ENCODE results near the gene SLC44A1.

Gene SLC44A1

DNA sequence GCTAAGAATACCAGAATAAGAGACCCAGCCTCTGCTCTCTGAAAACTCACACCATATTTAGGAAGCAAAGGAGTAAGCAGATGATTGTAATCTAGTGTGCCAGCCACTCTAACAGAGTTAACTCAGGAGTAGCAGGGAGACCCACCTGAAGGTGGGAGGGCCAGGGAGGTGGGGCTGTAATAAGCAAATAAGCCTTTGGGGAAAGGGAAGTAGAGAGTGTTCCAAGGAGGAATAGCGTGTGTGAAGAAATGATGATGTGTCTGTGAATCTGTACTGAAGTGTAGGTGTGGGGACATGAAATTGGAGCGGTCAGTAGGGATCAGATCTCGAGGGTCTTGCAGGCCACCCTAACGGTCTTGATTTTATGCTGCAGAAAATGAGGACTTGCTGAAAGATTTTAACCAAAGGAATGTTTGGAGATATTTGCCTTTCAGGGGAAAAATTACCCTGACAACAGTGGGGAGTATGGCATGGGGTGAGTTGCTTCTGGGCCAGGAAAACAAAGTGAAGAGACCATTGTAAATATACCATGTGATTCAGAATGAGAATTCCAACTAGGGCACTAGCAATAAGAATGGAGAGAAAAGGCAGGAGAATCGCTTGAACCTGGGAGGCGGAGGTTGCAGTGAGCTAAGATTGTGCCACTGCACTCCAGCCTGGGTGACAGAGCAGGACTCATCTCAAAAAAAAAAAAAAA lies 159.2 kb downstream of the SLC44A1 start:
- no peak for DNase-seq

DNA sequence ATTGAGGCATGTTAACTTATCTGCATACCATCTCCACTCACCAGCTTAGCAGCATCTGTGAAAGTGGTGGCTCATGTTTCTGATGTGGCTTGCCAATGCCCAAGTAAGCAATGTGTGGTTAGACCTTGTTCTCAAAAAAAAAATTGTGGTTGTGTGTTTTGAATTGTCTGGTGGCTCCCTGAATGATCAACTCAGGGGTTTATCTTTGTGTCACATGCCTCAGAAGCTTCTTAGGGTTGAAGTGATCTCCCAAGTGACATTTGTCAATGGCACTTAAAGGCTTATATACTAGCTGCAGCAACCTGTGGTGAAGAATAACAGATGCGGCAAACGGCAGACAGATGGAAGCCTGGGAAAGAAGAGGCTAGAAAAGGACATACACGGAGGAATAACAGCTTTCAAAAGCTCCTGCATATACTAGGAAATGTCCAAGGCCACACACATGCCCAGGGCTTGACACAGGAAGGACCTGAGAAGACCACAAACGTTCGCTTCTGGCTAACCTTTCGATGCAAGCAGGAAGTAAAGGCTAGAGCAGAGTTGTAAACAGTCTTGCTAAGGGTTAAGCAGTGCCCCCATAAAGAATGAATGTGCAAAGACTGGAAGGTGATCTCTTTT lies 161.2 kb downstream of the SLC44A1 start:
- peak; percentile 66 to 75 for DNase-seq

DNA sequence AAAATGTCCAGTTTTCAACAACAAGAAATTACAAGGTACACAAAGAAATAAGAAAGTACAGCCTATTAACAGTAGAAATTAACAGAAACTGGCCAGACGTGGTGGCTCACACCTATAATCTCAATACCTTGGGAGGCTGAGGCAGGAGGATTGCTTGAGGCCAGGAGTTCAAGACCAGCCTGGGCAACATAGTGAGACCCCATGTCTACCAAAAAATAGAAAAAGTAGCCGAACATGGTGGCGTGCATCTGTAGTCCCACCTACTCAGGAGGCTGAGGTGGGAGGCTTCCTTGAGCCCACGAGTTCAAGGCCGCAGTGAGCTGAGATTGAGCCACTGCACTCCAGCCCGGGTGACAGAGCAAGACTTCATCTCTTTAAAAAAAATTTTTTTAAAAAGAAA lies 161.9 kb downstream of the SLC44A1 start:
- DNase-seq: no peak

GRCh38 chr9:105413525-105413924 lies 169.1 kb downstream of the SLC44A1 start:
- no peak for DNase-seq

GRCh38 chr9:105414947-105415661 lies 170.7 kb downstream of the SLC44A1 start:
- DNase-seq: peak; percentile 62 to 67

GRCh38 chr9:105415662-105415980 lies 171.2 kb downstream of the SLC44A1 start:
- DNase-seq: no peak

DNA sequence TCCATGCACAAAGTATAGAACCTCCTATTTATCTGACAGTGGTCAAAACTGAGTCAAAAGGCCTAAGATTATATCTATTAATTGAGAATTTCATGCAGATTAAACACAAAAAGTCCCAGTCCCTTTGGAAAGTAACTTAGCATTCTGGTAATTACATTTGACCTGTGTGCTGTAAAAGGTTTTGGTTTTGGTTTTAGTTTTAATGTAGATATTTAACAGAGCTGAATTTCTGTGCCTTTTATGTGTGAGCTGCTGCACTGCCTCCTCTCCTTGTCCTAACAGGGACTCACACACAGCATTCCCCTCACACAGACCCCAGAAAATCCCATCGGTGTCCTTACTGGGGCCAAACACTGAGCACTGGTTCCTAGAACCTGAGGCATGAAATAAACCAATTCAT lies 172.4 kb downstream of the SLC44A1 start:
- no peak for DNase-seq

DNA sequence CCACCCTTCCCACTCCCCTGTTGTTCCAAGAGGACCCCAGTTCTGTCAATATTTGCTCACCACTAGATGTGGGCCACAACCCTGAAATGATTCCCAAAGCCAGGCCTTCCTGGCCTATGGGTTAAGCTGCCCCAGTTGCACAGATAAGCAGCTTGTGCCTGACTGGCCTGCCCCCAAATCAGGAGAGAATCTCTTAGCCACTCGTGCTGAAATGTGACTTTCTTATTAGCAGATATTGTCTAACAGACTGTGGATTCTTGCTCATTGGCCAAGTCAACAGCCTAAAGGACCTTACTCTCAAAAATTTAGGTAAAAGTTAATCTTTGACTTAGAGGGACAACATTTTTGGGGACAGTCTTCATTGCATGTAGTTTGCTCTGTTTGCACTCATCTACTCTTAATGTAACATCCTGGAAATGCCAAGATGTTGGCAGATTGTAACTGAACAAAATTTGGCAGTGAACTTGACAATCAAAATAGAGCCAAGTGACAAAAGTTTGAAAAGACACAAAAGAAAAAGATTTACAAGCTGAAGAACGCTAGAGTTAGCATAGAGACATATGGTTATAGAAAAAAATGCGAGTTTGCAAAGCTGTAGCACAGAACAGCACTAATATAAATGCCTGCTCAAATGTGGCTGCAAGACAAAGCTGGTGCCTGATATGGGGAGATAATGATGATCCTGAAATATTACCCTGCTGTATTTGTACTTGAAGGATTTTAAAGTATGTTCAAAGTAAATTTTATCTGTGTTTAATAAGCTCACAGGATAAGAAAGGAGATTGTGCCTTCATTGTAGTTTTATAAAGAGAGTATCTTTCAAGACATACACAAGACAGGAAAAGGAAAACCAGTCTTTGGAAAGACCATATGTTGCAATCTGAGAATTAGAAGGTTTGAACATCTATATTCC lies 174.4 kb downstream of the SLC44A1 start:
- no peak for DNase-seq

DNA sequence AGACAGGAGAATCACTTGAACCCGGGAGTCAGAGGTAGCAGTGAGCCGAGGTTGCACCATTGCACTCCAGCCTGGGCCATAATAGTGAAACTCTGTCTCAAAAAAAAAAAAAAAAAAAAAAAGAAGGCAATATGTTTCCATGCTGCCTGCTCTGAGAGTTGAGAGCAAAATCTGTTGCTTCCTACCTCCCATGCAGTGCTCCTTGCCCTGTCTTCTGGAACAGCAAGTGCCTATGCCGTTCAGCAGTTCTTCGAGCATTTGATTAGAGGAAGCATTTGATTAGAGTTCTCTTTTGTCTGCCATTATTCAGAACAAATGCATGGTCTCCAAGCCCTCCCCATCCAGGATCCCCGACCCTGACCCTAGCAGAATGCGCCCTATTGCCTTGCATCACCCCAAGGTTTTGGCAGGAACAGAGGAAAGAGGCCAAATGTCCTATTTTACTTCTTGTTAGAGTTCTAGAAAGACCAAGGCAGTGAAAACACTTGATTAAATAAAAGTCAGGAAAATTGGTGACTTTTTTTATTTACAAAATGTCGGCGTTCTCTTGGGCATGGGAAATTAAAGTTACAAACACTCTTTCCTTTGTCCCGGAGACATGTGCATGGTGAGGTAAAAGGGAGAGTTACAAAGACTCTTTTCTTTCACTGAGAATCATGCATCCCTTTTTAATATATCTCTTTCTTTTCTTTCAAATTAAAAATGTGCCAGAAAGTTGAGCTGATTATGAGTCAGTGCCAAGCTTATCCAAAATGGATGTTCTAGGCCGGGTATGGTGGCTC lies 175.6 kb downstream of the SLC44A1 start:
- no peak for DNase-seq

DNA sequence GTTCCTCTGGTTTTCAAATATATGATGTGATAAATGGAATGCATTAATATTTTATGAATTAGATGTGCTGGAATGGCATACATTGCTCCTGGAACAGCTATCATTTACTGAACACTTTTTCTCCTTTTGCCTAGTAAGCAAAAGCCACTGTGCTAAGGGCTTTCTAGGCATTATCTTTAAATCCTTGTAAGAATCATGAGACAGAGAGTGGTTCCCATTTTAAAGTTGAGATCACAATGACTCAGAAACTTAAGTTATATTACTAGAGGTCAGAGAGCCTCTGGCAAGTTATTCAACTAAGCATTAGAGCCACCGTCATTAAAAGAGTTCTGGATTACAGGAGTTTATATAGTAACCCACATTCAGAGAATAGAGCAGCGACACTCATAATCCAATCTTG lies 176.7 kb downstream of the SLC44A1 start:
- DNase-seq: no peak

DNA sequence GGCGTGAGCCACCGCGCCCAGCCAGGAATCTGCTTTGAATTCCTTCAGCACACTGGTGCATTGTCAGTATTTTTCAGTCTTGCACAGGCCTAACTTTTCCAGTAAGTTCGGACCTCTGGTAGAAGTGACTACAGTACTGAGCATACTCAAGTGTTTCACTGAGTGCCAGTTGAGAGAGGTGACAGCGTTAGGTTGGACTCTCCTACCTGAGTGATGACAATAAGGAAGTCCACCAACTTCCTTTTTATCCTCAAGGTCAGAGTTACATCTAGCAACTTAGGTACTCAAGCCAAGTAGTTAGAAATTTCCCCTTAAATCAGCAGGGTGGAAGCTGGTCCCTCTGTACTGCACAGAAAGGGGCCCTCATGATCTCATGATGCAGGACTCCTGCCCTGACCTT lies 177.4 kb downstream of the SLC44A1 start:
- no peak for DNase-seq

DNA sequence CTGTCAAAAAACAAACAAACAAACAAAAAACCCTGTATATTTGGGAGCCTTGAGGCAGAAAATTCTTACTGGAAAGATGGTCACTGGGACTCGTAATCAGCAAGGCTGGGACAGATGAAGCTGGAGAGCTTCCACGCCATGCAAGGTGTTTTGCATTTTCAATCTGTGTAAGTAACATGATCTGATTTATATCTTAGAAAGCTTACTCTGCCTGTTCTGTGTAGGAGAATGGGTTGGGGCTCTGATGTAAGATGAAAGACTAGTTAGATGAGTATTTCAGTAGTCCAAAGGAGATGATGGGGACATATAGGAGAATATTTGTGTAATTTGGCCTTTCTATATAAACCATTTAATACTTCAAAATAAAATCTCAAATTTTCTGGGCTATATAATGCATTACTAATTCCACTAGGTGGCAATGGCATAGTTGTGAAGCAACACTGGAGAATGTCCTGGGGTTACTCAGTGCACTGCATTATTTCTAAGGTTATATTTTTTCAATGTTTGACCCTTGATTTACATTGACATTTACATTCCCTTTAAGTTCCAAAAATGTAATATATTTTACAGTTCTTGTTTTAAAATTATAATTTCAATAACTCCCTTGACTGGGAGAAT lies 181.5 kb downstream of the SLC44A1 start:
- DNase-seq: peak in 1 of 2 donors; percentile 11

DNA sequence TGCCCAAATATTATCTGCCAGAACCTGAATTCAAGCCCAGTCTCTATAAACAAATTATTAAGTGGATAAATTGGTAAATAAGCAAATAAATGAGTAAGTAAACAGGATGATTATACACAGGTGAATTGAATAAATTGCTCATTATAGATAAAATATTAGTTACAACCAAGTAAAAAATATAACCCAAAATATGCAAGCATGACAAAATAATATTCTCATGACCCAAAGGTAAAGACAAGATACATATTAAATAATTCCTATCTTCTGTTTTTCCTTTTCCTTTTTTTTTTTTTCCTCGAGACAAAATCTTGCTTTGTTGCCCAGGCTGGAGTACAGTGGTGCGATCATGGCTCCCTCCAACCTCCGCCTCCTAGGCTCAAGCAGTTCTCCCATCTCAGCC lies 182.2 kb downstream of the SLC44A1 start:
- DNase-seq: no peak

DNA sequence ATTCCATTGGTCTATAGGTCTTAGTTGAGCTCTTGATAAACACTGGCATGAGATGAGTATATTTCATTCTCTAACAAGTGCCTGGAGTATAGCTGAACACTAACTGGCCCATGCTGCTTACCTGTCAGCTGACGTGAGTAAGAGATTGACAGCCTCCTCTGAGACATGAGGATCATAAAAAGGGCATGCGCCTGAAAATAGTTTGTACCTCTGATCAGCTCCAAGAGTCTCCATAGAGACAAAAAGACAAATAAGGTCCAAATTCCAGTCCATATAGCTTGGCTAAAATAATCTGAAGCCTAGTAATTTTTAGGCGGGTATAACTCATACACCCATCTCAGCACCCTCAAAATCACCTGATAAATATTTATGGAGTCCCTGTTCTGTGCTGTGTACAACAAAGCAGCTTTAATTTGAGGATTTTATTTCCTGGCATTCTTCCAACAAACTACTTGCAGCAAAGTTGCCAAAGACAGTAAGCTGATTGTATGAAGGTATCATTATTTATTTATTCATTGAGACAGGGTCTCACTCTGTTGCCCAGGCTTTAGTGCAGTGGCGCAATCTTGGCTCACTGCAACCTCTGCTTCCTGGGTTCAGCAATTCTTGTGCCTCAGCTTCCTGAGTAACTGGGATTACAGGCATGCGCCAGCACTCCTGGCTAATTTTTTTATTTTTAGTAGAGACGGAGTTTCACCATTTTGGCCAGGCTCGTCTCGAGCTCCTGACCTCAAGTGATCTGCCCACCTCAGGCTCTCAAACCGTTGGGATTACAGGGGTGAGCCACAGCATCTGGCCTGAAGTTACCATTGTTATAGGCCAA lies 187.2 kb downstream of the SLC44A1 start:
- DNase-seq: no peak

DNA sequence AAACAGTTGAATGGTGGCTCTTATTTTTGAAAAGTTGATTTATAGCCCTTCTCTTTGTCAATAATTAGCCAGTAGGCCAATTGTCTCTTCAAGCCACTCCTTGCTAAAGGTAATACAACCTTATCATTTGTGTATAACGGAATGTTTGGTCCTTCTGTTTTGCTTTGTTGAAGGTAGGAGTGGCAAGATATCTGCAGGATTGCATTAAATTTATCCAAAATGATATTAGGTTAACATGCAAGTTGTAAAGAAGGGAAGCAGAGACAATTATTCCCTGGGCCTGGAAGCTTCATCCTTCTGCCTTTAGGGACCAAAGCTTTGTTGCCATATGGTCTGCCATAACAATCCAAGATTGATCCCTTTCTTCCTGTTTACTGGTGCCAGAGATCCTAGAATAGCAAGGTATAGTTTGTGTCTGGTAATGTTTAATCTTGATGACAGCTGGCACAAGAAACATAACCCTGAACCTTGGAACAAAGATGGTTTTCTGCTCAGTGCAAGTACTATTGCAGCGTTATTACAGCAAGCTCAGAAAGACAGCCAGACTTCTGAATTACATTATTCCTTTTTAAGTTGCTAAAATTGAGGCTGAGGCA lies 187.9 kb downstream of the SLC44A1 start:
- no peak for DNase-seq

DNA sequence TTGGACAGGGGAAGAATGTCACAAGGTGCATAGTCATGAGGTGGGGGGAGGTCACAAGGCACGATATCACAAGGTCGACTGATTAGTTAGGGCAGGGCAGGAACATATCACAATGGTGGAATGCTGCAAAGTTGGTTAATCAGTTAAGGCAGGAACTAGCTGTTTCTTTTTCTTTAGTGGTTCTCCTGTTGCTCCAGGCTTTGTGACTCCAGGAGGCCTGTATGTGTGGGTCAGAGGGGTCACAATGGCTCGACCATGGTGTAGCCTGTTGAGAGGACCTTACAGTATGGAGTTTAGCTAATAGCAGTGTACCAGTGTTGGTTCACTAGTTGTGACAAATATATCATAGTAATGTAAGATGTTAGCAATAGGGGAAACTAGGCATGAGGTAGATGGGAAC lies 191.0 kb downstream of the SLC44A1 start:
- no peak for DNase-seq

DNA sequence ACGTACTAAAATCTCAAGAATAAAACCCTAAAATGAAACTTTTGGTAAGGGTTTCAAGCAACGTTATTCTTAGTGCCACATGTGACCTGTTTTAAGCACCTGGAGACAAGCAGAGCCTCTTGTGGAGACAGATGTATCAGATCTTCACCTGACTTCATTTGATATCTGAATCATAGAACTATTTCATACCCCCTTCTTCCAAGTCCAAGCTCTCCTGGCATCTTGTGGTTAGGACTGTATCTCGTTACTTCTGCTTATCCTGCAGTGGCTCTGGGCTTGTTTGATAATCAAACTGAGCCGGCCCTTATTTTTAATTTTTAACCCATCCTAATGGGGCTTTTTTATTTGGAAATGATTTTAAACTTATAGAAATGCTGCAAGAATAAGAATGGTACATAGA lies 192.3 kb downstream of the SLC44A1 start:
- no peak for DNase-seq

DNA sequence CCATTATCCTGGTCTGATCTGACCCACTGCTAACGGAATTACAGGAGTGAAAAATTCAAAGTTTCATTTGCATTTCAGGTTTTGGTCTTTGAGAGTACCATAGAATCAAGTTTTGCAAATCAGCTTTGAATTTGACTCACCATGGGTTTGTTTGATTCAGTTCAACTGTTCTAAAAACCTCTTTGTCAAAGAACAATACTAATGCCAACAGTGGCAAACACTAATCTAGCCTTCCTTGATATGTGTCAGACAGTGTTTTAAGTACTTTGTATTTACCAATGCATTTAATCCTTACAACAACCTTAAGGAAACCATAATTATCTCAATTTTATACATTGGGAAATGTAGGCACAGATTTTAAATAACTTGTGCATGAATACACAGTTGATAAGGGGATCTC lies 193.3 kb downstream of the SLC44A1 start:
- no peak for DNase-seq

DNA sequence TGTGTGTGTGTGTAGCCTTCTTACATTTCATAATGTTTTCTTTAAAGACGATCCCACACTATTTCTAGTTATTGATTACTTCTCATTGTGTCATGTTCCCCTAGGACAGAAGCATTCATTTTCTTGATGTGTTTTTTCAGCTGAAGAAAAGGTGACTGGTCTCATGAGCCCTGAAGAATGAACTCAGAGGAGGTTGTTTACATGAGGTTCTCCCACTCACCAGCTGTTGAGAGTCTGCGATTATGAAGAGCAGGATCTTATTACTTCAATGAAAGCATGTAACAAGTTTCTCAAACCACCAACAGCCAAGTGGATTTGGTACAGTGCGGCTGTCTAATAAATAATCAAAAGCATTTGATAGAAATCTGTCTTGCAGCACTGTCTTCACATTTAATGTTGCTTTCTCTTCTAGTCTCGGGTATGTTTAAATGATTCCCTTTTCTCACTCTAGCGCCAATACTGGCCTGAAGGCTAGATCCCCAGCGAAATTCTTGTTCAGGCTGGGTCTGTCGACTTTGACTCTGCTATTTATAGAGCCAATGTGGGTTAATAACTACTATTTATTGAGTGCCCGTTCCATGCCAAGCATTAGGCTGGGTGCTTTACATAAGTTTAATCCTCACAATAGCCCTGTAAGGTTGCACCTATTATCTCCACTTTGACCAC lies 193.8 kb downstream of the SLC44A1 start:
- DNase-seq: no peak

- no peak for DNase-seq
Measured at GRCh38 chr9:105439428-105439827, 195.0 kb downstream of the SLC44A1 start.
